GM19324 (cell line): Measurements from ENCODE around the gene H1-8.
"Not testable (repeated sequence)": the region's sequence is repeated elsewhere in the genome, so short reads cannot be mapped to it uniquely, and the experiment has no call there.

Source experiments
- ATAC-seq: cut with Tn5 transposase; IDR thresholded peaks from one replicate; pipeline ENCODE4 v1.9.1; 2021; ENCODE audit warnings: mild to moderate bottlenecking, moderate library complexity; ENCODE audit not compliant: unreplicated experiment, low FRiP score

The H1-8 gene, protein sequence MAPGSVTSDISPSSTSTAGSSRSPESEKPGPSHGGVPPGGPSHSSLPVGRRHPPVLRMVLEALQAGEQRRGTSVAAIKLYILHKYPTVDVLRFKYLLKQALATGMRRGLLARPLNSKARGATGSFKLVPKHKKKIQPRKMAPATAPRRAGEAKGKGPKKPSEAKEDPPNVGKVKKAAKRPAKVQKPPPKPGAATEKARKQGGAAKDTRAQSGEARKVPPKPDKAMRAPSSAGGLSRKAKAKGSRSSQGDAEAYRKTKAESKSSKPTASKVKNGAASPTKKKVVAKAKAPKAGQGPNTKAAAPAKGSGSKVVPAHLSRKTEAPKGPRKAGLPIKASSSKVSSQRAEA

DNA sequence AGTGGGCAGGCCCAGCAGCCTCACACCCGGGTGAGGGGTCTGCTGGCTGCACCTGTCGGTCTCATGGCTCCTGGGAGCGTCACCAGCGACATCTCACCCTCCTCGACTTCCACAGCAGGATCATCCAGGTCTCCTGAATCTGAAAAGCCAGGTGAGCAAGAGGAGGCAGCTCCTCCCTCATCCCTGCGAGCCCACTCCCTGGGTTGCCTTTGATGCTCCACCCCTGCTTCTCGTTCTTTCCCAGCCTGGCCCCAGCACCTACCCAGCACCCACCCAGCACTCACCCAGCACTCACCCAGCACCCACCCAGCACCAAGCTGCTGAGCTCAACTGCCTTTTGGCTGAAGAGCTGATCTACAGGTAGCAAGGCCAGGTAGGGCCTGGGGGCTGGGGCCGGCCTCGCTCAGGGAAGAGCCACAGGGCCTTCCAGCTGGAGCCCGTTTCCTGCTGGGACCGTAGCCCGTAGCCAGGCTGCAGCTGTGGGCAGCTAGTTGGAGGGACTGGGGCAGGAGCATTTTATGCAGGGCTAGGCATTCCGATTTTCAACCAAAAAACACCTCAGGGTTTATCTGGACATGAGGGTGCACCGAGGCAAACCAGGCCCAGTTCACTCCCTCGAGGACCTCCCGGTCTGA lies at the start of gene H1-8:
TSS of gene H1-8 (plus strand) at position 20 of the 635 bp plus-strand sequence. CDS start at position 64, 44 bp downstream.
- no peak for ATAC-seq

DNA sequence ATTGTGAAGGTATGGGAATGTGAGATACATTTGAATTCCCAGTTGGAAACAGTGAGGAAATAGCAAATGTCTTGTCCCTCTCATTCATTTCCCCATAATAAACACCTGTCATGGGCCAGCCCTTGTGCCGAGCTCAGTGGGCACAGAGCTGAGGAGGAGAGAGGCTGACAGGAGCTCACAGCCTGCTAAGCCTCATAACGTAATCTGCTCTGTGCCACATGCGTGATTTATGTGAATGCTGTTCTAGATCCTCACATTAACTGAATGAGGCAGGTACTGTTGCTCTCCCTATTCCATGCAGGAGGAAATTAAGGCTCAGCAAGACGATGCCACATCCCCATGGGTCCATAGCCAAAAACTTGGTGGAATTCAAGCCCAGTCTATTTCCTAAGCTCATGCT lies 49.8 kb upstream of the H1-8 start:
- ATAC-seq: no peak

DNA sequence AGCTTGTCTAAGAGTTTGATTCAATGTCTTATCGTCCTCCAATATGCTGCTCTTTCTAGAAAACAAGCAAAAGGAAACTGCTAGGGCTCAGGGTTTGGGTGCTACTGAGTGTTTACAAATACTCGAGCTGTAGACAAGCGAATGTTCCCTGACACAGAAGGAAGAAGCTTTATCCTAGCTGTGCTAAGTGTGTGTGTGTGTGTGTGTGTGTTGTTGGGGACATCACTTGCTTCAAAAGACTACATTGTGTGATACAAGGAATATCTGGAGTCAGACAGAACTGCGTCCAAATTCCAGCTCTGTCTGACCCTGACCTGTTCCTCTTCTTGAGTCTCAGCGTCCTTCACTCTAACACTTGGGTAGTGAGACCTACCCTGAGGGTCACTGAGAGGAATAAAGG lies 48.5 kb upstream of the H1-8 start:
- not testable (repeated sequence) for ATAC-seq

DNA sequence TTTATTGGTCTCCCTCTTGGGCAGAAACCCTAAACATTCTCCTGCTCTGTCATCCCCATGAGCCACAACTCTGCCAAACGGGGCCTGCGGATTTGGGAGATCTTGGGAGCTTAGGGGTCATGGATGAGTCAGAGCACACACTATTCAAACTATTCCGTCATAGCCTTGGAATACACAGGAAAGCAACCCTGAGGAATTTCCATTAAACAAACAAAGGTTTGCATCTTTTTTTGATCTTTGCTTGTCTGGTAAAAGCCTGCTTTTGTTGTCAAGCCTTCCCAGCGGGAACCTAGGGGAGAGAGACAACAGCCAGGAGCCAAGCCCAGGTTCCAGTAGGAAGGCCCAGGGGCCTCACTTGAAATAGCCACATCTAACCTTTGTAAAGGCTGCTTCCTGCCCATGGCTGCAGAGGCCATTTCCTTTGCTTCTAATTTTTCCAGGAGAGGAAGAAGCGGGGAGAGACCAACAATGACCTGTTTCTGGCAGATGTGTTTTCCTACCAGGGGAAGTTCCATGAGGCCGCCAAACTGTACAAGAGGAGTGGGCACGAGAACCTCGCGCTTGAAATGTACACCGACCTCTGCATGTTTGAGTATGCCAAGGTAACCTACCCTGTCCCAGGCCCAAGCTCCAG lies 47.9 kb upstream of the H1-8 start:
- ATAC-seq: not testable (repeated sequence)

DNA sequence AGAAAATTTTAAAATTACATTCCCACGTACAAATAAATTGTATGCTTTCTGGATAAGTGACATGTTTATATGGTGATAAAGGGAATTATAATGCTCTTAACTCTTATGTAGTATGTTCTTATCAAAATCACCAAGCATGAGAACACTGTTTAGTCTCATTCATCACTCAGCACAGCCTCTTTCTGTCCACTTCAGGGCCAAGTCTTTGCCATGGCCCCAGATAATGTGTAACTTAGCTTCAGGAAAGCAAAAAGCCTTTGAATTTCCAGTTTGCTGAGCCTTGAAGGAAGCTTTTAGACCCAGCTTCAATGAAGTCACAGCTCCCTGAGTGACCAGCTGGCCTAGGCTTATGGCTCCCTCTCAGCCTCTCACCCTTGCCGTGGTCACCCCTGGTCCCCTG lies 45.1 kb upstream of the H1-8 start:
- ATAC-seq: not testable (repeated sequence)

DNA sequence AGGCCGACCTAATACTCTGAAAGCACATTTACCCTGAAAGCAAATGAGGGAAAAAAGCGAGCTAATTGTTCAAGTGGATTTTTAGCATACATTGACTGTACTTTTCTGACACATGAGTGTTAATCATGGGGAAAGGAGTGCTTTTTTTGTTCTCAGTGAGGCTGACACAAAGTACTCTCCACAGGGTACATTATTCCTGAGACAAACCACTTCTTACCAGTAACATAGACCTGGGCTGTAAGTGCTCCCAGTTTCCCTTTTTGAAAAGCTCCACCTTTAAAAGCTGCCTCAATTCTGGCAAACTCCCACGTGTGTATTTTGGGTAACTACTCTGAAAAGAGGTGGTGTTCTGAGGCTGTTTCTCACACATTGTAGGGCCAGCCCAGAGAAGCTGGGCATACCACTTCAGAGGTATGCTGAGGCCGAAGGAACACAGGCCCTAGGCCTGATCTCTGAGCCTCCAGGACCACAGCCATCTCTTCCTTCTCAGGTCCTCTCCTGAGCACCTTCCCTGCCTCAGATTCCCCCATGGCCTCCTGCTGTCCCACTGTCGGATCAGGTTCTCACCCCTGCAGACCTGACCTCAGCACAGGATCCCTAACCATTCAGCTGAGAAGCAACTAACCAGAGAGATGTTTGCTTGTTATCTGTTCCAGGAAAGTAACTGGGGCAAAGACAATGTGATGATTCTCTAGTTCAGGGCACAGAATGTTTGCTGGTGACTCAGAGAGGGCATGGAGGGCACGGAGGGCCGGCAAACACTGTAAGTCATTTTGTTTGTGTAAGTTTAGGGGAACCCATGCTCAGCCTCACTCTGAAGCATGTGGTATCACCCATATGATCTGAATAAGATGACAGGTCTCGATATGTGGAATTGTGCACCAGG lies 44.1 kb upstream of the H1-8 start:
- not testable (repeated sequence) for ATAC-seq

DNA sequence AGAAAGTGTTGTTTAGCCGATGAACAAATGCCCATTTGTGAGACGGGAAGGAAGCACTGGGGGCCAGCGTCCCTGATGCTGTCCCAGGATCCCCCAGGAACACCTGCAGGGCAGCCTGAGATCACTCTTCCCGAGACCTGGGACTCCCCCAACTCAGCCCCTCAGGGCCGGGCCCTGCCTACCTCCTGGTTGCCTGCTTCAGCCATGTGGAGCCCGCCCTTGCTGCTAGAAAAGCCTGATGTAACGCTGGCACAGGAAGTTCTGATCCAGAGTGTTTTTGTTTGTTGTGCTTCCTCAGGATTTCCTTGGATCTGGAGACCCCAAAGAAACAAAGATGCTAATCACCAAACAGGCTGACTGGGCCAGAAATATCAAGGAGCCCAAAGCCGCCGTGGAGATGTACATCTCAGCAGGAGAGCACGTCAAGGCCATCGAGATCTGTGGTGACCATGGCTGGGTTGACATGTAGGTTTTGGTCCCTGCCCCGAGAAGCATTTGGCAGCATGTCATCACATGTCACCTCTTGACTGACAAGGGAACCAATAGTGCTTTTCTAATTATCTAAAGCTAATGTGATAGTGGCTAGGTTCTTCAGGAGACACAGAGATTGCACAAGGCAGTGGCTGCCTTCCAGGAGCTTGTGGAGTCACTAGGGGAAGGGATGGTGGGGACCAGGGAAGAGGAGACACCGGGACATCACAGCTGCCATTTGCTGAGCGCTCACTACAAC lies 43.2 kb upstream of the H1-8 start:
- not testable (repeated sequence) for ATAC-seq

DNA sequence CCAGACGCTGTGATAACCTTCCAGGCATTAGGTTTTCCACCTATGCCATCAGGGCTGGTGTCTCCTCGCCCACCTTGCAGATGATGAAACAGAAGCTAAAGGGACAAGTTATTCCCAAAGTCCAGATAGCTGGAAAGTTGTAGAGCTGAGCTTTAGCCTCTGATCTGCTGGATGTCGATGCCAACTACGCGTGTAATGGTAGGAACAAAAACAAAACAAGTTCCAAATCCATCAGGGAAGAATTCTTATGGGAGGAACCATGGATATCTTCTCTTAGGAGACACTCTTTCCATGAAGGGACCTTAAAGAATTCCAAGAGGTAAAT lies 42.7 kb upstream of the H1-8 start:
- no peak for ATAC-seq

DNA sequence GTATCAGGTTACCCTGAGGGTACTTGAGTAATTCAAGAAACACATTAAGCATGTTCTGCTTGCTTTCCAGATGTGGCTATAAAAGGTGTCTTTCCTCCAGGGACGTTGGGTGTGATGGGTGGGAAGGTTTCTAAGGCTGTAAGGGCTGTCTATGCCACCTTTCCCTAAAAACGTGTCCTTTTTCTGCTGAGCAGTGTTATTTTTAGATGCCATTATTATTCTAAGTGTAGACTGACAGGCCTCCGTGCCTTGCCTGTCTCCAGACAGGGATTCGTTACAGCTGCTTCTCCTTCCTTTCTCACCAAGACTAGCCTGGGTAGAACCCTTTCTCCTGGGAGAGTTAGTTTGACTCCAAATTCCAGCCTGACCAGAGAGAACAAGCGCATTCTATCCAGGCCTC lies 41.3 kb upstream of the H1-8 start:
- ATAC-seq: no peak

DNA sequence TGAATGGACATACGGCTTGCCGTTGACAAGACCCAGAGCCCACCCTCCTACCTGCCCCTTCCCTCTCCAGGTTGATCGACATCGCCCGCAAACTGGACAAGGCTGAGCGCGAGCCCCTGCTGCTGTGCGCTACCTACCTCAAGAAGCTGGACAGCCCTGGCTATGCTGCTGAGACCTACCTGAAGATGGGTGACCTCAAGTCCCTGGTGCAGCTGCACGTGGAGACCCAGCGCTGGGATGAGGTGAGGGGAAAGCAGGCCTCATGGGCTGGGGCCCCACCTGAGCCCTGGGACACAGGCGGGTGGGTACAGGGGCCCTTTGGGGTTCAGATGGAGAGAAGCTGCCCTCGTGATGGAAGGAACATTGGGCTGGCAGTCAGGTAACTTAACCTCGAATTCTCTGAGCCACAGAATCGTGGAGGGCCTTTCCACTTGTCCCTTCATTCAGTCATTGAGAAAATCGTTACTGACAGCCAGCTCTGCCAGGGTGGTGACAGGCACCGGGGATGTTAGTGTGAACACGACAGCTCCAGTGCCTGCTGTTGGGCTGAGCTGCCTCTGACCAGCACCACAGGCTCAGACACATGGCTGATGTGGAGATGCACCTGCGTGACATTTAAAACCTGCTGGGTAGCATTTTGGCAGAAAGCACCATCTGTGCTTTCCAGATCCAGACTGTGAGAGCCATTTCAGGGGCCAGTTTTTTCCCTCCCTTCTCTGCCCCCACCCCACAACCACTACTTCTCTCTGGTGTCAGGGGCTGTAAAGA lies 40.1 kb upstream of the H1-8 start:
- ATAC-seq: no peak

DNA sequence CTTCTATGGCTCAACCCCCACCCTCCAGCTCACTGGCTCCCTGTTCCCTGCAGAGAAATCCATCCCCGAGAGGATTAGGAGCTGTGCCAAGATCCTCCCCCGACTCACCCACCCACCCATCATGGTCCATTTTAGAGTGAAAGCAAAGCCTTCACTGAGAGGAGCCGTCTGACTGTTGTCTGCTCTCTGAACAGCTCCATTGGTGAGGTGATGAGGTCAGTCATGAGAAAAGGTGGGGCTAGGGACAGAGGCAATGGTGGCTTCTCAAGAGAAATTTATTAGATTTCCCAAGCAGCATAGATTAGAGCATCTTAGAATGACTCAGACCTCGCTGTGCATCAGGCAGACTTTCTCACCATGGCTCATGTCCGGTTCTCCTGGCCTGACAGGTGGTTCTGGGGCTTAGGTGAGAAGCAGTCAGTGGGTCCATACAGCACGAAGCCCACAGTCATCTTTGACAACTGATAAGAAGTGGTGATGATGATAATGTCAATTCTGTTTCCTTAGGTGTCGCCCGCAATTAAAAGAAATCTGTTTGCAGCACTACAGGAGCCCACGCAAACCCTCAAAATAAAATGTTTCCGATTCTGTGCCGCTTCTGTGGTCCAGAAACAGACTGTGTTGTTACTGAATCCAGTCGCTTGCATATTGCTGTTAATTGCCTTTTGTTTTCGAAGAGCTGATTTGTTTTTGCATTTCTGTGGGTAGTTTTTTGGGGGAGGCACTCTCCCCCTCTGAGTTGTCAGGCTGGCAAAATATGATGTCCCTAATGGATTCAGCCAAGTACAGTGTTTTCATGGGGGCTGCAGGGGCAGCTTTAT lies 39.3 kb upstream of the H1-8 start:
- no peak for ATAC-seq

DNA sequence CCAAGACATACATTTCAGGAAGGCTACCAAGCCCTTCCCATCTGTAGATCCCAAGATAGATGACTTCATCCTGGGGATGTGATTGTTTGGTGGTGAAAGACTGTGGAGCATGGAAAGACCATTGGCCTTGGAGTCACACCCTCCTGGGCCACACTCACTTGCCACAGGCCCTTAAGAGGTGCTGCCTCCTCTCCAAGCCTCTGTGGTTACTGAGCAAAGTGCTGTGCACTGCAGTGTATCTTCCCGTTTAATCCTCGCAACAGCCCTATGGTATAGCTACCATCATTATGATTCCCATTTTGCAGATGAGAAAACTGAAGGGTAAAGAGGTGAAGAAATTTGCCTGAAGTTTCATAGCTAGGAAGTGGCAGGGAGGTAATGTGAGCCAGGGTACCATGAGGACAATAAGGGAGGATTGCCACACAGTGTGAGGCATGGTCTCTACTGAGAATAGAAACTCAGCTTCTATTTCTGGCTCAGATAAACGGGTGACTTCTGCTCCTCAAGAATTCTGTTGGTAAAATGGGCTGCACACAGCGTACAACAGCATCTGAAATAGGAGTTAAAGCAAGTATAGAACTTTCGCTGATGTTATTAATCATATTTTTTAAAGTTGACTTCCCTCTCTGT lies 38.4 kb upstream of the H1-8 start:
- ATAC-seq: no peak

DNA sequence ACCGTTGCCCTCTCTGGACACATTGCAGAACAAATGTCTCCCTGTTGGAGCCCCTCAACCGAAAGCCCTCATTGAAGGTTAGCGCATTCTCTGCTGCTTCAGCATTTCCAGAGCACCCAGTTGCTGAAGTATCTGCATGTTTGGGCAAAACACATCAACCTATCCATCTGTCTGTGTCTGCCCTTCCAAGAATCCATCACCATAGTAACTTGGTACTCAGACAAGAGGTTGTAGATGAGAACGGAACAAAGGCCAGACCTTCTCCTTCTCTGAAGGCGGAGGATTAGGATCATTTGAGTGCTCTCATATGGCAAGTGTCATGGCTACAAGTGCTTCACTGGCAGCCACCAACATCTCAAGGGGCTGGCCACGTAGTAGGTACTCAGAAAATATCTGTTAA lies 37.6 kb upstream of the H1-8 start:
- no peak for ATAC-seq

DNA sequence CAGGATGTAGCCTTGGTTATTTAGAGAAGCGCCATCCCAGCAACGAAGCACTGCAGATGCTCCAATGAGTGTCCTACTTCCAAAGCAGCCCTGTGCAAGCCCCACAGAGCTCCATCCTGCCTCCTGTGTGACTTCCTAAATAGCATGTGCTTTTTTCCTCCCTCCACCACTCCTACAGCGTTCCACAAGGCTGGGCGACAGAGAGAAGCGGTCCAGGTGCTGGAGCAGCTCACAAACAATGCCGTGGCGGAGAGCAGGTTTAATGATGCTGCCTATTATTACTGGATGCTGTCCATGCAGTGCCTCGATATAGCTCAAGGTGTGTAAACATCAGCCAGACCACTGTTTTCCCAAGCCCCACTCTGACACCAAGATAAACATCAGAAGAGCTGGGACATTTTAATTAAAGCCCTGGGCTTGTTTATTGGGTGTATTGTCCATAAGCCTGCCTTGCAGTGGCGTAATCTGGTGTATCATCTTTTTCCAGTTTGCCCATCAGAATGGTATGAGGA lies 36.7 kb upstream of the H1-8 start:
- ATAC-seq: no peak

DNA sequence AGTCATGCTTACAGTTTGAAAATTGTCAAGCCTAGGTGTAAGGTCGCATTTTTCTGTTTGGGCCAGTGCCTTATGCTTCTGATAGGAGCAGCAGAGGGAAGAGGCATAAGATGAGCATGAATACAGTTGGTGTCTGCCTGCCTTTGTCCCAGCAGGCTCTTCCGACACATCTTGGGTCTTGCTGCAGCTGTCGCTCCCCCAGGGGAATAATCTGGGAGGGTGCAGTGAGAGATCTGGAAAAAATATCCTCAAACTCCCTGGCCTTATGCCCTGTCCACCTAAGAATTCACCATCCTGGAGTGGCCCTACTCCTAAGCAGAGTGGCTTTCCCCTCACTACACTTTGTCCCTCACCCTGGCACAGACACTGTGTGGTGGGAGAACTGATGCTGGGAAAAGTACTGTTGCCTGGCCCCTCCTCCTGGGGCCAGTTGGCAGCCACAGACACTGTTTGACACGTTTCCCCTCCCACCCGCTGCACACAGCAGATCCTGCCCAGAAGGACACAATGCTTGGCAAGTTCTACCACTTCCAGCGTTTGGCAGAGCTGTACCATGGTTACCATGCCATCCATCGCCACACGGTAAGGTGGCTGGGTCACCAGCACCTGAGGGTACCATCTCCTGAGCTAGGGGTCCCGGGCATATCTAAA lies 35.7 kb upstream of the H1-8 start:
- no peak for ATAC-seq

DNA sequence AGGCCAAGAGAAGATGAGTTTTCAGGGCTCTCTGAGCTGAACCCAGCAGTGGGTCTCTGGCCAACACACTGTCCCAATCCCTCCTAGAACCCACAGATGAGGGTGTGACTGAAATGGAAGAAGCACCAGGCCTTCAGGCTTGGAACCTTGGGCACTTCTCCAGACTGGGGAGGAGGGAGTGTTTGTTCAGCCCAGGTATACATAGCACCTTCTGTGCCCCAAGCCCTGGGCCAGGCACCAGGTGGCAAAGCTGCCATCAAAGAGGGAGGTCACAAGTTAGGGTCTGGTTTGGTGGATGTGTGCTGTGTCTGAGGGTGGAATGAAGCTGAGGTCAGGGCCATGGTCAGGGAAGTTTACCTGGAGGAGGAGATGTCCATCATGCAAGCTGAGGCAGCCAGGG lies 30.4 kb upstream of the H1-8 start:
- ATAC-seq: no peak

DNA sequence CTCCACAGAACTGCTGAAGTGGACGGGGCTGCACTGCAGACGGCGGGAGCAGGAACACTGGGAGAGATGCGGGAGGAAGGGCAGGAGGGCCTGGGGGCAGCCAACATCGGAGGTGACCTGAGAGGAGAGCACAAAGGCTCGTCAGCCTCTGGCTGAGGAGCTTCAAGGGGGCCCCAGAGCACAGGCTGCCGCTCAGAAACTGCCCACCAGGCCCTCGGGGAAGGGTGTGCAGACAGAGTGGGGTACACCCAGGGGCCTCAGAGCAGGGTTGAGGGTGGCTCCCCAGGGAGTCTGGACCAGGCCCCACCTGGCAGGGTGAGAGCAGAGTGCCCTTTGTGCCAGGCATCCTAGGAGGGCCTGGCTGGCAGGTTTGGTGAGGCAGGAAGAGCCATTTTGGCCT lies 29.3 kb upstream of the H1-8 start:
- no peak for ATAC-seq

DNA sequence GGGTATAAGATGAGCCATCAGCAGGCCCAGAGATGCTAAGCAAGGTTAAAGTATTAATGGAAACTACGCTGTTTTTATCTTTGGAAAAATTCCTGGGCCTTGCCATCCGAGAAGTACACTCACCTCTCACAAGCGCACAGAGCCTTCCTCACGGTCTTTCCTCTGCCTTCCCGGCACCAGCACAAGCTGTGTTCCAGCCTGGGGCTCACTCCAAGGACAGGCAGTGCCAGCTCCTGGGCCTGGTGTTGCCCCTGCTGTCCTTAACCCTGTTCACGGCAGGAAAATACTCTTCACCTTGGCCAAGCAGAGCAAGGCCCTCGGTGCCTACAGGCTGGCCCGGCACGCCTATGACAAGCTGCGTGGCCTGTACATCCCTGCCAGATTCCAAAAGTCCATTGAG lies 28.9 kb upstream of the H1-8 start:
- ATAC-seq: no peak
